MM.1S (cell line): ENCODE results near the gene CAPN8.

Experiments
- CTCF ChIP-seq: fragments of 300-600 bp; sonication (generic); IDR thresholded peaks from 2 replicates; pipeline ENCODE4 v1.5.1; 2016; ENCODE audit warnings: antibody characterized with exemption, low read length, mixed read lengths
- EZH2 ChIP-seq: fragments of 300-600 bp; sonication (generic); optimal IDR thresholded peaks from 2 replicates; pipeline ENCODE3; 2017; ENCODE audit warnings: low read depth, mild to moderate bottlenecking, antibody characterized with exemption, low read length, mixed read lengths

- no peak for TF ChIP-seq CTCF
- TF ChIP-seq EZH2 = no peak
Measured at GRCh38 chr1:223551610-223552009, 113.9 kb downstream of the CAPN8 start.
